ENCODE data around the gene OGN. TPM values are rescaled to one million over a fixed set of nuclear protein-coding genes. Genes with fewer than 3 reads are reported as not detected.

The OGN gene
- total and polyA plus RNA-seq, 2 of the 4 experiments (the other 2 are of a cell fraction): under 0.01 to 0.10 TPM

- no peak overlapping the region for H3K4ac ChIP-seq (ENCODE audit: low read depth, low read length)
- no peak overlapping the region for H3K14ac ChIP-seq (replicated peaks; ENCODE audit: low read depth, low read length)
- H3K9me3 ChIP-seq (ENCODE audit: control insufficient read depth, insufficient read depth, low read length): no peaks in the 10 kb centered on the region
- DNase-seq (no peak), ATAC-seq (ENCODE audit: low read depth) (no peak)
- no peak overlapping the region for H2BK120ac ChIP-seq (ENCODE audit: low read depth, low read length)
- no peak overlapping the region for H2BK20ac ChIP-seq (ENCODE audit: low read depth, low read length)
- ChIA-PET CTCF (interaction anchor here (1.2 kb wide), 1 partner anchor 9 kb away, joined by 3 read pairs; no protein-coding TSS in a partner anchor), POLR2A (ENCODE audit: unreplicated experiment) (no interaction called here)
- WGBS, 2 experiments (ENCODE audit: extremely low coverage in 2 of 2, insufficient read length in 1 of 2): no CpG with 5 or more reads among the region's 2 CpGs
- no peaks in the 10 kb centered on the region for H3K27me3 ChIP-seq (ENCODE audit: control insufficient read depth, insufficient read depth, low read length)
- H3K9ac ChIP-seq (ENCODE audit: low read depth, low read length): no peak overlapping the region
- dilution Hi-C loops (cut with HindIII; ENCODE audit: low sequenced_read_pairs, unreplicated experiment) (no loop called here), in situ Hi-C loops (cut with MboI; ENCODE audit: low sequenced_read_pairs) (no loop called here), intact Hi-C loops (cut with micrococcal nuclease) (no loop called here)
- no peak overlapping the region for H3K23ac ChIP-seq (ENCODE audit: low read depth, low read length)
- H3K56ac ChIP-seq (ENCODE audit: extremely low read depth, insufficient read depth, low read length): no peak overlapping the region
- H4K5ac ChIP-seq (ENCODE audit: low read depth, low read length): no peak overlapping the region
- H3K79me1 ChIP-seq (ENCODE audit: low read depth in 1 of 2, low read length in 2 of 2): 0 out of 4 replicates have a peak, but pooled peaks cover 0 to 4% of the 10 kb centered on the region in 2 experiments
- BruUV-seq (replicated peaks): no TSS peak
- no peak overlapping the region for H2AFZ ChIP-seq (replicated peaks; ENCODE audit: low read length, poor library complexity)
- no peak overlapping the region for H2AK5ac ChIP-seq (ENCODE audit: low read depth, low read length)
- H3K36me3 ChIP-seq (ENCODE audit: control insufficient read depth, insufficient read depth, low read length): no peaks in the 10 kb centered on the region
- TF ChIP-seq CTCF (conservative IDR thresholded peaks at IDR 0.05; ENCODE audit: low read depth, low read length) (no peak), USF2 (IDR thresholded peaks at IDR 0.05; ENCODE audit: low read depth, low read length) (no peak), BHLHE40 (IDR thresholded peaks at IDR 0.05; ENCODE audit: low read depth, low read length) (no peak), RCOR1 (IDR thresholded peaks at IDR 0.05; ENCODE audit: insufficient replicate concordance, low read length) (no peak)
- H2AK9ac ChIP-seq (replicated peaks; ENCODE audit: low read depth, low read length, poor library complexity): no peak overlapping the region
- no peak overlapping the region for H3K4me2 ChIP-seq (ENCODE audit: low read depth, low read length)
- no peak overlapping the region for H3K4me3 ChIP-seq (ENCODE audit: insufficient read depth, low read depth, low read length)
- H2BK5ac ChIP-seq (ENCODE audit: low read depth, low read length, poor library complexity, severe bottlenecking): no peak overlapping the region
- H4K91ac ChIP-seq (ENCODE audit: insufficient read depth, low read depth, low read length): no peak overlapping the region
- H3K4me1 ChIP-seq (ENCODE audit: control insufficient read depth, insufficient read depth, low read length): peaks cover 8% of the 10 kb centered on the region; the same call in 1 of the 2 replicates
- no peak overlapping the region for H4K8ac ChIP-seq (ENCODE audit: low read depth in 2 of 2, low read length in 2 of 2)
- no peaks in the 10 kb centered on the region for H4K20me1 ChIP-seq (ENCODE audit: insufficient read depth, low read length)
- H3K27ac ChIP-seq (ENCODE audit: insufficient read depth, low read length): no peak overlapping the region
- no peak overlapping the region for H3K18ac ChIP-seq (ENCODE audit: low read depth, low read length)
- no peak overlapping the region for H2BK15ac ChIP-seq (ENCODE audit: low read depth, low read length)
- peaks cover 8% of the 10 kb centered on the region; the same call in 1 of the 2 replicates for H3K9me1 ChIP-seq (ENCODE audit: insufficient read depth, low read length)
Observed at GRCh38 chr9:92408747-92409478, 4.5 kb upstream of the OGN start.
